Activated CD8-positive, alpha-beta memory T cell treated with anti-CD3 and anti-CD28 coated beads, Interleukin-2, amount 50 U/mL, for 48 hours (primary cell): Measurements from ENCODE around the gene C8A.

Source experiments
- DNase-seq: peaks from one replicate; pipeline ENCODE4 v3.0.0-alpha.2; 2020

Gene C8A

DNA sequence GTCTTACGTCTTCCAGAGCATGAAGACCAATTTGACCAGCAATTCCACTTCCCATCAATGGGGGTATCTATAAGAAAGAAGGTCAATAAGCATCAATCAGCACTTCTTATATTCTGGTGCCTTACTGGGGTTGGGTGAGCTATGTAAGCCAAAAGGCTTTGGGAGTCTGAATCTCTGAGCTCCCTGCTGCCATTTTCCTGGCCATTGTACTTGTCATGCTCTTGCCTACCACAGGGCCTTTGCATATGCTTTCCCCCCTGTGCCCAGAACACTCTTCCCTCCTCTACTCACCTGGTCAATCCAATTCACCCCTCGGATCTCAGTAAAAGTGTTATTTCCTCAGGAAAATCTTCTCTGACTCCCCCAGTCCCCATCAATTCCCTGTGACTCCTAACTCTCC is 74.9 kb downstream of the C8A start:
- DNase-seq: no peak

DNA sequence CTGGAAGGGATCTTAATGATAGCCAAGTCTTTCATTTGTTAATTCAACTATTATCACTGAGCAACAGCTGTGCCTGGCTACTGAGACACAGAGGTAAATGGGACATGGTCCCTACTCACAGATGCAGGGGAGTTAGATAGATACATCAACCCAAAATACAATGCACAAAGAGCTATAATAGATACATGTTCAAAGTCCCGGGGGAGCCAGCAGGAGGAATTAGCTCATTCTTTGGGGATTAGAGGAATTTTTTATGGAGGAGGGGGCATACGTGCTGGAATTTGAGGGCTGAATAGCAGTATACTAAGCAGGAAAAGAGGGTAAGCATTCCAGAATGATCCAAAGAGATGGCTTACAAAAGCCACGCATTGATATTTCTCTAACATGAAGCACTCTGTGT is 76.6 kb downstream of the C8A start:
- DNase-seq: no peak

DNA sequence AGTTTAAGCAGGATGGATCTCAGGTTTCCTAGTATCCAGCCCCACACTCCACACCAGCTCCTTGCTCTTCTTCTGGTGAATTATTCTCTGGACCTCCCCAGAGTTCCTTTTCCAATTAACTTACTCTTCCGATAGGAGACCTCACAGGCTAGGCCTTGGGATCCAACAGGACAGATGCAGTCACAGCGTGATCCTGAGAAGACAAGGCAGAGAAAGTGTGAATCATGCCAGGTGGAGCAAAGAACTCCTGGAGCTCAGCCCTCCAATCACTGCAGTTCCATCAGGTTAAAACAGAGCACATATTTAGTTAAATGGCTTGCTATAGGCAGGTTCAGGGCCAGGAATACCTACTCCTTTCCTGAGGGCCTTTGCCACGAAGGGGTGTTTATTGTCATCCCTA is 77.1 kb downstream of the C8A start:
- DNase-seq: no peak

DNA sequence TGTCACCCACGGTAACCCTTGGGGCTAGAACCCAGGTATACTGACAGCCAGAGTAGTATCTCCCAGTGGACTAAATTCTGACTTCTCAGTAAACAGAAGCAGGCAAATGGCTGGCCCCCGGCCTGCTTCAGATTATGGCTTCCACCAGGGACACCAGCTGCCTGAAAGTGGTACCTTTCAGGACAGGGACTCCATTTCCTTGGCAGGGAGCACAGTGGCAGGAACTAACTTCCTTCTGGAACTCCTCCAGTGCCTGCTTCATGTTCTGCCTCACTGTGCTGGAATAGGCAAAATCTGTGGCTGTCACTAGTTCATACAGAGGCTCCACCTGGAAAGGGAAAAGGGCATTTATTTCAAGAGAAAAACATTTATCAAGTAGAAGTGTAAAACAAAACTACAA is 78.6 kb downstream of the C8A start:
- no peak for DNase-seq

DNA sequence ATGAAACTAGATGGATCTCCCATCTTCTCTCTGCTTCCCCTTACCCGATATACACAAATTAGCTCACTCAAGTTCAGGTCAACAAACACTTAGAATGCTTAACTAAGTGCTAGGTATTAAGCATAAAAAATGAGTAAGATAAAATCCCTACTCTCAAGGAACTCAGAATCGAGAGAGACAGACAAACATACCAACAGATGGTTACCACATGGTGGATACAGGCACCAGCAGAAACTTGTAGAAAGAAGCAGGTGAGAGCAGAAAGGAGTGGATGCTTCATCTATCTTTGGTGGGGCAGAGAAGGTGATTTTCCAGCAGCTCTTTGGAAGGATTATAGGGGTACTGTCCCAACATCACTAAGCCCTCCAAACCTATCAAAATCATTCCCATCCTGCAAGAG is 79.0 kb downstream of the C8A start:
- no peak for DNase-seq

DNA sequence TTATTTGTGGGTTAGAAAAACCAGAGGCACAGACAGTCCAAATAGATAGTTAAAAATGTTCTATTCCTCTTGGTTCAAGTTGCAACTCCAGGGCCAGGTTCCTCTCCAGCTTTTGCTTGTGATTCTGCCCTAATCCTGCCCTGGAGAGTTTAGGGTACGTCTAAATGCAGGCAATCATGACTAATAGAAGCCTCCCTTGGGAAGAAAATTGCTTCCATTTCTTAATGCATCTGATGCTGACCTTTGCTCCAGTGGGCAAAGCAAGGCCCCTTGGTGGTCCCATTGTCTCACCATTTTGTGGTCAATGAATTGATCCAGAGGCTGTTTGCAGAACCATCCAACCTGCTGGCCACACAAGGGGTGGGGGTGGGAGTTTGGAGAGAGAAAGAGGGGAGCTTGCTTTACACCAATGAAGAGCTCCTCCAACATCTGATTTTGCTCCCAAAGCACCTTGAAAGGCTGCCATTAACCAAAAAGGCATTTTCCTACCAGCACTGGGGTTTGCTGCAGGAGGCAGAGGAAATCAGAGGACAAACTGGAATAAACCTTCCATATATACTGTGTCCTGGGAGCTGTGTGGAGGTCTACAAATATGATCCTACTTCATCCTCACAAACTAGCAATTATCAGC is 79.9 kb downstream of the C8A start:
- no peak for DNase-seq

DNA sequence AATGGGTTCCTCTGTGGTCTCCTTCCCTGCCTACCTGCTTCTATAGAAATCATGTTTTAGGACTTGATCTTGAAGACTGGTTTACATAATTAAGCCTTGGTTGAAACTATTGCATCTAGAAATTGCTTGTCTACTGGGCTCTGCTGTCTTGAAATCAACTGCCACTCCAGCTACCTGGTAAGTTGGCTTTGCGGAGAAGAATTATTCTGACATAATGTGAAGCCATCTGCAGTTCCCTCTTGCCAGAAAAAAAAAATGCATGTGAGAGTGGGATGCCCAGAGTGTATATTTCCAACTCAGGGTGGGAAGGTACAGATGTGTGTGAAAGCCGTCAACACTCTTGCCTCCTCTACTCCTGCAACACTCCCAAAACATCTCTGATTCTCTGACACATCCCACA is 84.0 kb downstream of the C8A start:
- no peak for DNase-seq

DNA sequence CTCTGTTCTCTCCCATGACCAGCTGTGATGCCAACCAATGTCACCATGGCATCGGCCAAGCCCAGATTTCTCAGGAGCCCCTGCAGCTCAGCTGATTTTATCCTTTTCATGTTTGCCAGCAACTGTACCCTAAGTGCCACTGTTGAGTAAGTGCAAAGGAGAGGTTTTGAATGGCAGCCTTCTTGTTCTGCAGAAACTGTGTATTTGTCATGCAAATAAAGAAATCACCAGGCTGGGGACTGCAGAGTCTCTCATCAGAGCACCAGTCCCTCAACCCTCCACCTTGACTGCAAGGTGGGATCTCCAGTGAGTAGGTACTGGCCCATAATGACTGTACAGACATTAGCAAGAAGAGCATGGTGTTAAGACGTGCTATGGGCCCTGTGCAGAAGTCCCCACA is 84.6 kb downstream of the C8A start:
- DNase-seq: no peak

DNA sequence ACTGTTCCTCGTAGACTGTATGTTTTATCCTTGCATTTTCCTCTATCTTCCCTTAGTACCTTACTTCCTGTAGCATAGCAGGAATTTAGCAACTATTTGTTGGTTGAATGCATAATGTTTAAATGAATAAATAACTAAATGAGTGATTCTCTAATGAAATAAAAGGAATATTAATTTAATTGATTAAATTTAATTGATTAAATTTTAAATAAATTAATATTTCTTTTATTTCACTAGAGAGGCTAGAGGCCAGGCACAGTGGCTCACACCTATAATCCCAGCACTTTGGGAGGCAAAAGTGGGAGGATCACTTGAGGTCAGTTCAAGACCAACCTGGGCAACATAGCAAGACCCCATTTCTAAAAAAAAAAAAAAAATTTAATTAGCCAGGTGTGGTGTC is 85.4 kb downstream of the C8A start:
- DNase-seq: no peak

DNA sequence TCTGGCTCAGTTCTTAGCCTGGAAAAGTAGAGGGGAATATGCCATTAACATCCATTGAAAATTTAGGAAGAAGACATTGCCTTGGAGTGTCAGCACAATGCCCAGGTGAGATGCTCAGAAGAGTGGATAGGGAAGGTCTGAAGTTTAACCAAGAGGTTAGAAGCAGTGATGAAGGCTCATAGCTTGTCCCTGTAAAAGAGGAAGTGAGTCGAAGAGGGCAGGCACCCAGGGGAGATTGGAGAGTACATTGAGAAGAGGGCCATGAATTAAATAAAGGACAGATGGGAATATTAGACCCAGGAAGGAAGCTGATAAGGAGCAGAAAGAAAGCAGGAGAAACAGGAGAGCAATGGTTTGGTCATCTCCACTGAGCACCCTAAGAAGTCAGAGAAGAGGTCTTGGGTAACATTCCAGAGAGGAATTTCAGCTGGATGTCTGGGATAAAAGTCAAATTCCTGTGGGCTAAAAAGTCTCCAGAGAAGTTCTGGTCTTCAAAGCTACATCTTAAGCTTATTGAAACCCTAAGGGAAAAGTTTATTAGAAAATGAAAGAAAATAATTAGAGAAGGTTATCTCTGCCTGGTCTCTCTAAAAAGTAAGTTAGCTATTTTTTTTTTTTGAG is 93.9 kb downstream of the C8A start:
- no peak for DNase-seq

DNA sequence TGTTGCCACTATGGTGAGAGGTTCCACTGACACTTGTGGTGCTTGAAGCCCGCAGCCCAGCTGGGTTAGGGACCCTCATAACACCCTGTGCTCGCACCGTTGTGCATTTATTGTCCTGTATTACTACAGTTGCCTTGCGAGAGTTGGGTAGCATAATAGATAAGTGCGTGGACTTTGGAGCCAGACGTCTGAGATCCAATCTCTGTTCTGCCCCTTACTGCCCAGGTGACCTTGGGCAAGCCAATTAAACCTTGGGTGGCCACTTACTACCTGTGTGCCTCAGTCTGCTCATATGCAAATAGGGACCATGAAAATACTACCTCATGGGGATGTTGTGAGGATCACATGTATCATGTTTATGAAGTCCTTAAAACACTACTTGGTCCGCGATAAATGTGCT is 97.9 kb downstream of the C8A start:
- no peak for DNase-seq

DNA sequence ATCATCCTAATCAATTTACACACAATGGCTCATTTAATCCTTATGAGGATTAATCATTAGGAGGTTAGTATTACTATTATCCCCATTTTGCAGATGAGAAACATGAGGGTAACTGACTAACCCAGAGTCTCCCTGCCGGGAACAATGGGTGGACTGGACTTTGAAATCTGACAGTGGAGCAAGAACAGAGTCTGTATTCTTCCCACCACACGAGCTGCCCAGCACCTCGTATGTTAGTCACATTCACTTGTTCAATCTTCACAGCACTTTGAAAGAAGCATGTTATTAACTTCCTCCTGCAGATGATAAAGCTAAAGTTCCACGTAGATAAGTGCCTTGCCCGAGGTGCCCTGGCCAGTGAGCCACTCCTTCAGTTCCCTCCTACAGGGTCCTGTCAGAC is 98.8 kb downstream of the C8A start:
- no peak for DNase-seq

DNA sequence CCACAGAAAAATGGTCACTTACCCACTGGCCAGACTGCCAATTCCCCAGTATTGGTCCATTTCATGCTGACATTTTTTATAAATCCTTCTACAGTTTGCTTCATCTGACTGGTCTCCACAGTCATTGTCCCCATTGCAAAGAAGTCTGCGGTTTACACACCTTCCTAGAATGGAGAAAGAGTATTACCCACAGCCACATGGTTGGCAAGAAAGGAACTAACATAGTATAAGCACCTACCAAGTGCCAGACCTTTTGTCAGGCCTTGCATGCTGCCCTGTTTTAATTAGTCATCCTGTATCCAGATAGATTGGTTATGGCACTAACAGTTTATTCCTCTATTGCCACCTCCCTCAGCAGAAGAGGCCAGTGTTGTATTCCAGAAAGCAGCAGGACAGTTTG is 100.1 kb downstream of the C8A start:
- DNase-seq: no peak

DNA sequence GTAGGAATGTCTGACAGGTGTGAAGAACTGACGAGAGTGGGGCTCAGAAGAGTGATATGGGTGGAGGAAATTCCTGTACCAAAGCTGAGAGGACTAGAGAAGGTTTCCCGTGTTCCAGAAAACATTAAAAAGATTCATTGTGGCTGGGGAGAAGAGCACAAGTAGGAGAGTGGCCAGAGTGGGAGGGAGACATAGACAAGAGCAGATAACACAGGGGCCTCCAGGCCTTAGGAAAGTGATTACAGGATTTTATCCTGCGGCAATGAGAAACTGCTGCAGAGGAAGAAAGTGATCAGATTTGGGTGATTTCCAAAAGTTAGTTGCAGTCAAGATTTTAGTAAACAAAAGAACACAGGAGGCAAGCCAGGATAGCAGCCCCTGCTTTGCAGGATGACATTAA is 103.3 kb downstream of the C8A start:
- no peak for DNase-seq

DNA sequence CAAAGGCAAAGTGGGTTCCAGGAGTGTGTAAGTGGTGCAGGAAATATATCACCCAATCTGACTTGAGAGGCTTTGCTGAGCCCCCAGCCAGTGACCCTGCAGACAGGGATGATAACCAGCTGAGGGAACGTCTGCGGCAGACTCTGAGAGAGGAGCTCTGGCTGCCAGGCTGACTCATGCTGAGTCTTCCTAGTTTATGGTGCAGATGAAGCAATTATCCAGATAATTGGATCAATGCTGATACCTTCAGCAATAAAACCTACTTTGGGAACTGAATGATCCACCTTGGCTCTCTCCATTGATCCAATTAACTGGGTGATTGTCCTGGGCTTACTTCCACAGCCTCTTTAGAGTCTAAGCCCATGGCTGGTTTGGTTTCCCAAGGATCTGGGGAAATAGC is 103.9 kb downstream of the C8A start:
- no peak for DNase-seq

DNA sequence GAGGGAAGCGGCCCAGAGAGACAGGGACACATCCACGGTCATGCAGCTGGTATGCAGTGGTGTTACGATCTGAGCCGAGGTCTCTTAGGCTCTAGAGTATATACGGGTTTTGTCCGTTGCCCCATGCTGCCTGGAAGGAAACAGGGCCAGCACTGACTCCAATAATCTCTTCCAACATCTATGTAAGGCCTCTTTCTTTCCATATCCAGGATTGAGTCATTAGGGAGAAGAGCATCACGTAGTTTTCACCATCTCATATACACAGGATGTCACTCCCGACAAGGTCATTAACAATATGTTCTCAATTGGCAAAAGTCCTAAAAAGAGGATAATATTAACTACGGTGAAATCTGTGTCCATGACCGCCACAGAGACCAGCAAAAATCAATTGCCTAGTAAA is 106.8 kb downstream of the C8A start:
- no peak for DNase-seq

DNA sequence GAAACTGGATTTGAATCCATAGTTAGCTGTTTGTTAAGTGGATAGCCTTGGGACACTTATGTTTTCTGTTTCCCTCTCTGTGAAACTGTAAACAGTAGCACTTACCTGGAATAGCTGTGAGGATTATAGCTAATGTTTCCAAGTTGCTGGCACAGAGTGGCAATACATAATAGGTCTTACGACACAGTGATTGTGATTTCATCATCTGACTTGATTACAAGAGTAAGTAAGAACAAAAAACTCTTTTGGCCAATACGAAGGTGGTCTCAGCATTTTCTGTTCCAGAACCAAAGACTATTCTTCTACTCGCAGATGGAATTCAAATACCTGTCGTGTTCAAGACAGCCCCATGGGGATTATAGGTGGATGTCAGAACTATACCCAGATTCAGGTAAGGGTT is 109.1 kb downstream of the C8A start:
- DNase-seq: no peak

DNA sequence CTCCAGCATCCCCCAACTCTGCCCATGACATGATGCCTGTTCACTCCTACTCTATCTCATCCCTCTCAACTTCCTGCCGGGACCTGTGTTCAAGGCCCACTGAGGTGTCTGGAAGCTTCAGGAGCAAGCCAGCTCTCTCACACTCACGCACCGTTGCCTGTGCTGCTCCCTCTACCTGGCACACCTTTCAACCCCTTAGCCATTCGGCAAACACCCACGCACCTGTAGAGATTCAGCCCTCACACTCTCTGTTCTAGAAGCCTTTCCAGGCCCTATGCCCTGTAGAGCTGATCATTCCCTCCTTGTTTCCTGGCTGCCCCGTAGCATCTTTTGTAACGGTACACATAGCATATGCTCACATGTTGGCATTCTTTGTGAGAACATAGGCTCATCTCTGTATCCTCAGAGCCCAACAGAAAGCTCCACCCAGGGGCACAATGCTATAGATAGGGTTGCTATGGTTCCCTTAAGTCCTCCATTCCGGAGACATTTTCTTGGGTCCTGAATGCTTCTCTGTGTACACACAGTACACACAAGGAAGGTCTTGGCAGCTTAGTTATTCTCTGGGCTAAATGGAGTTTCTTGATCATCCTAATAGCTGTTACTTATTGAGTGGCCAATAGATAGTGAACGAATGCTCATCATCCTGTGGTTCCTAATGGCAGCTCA is 109.9 kb downstream of the C8A start:
- no peak for DNase-seq

DNA sequence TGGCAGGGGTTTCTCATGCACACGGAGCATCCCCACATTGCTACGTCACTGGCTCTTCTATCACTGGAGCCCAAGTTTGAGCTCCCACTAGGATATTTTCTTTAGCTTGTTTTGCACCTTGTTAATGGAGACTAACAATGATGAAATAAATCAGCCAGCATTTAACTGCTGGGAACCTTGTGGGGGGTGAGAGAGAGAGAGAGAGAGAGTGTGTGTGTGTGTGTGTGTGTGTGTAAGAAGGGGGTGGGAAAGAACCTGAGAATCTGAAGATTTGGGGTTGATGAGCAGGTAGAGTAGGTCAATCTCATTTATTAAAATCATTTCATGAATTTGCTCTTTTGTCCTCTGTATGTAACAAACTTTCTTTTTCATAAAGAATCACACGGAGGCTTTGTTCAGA is 110.6 kb downstream of the C8A start:
- no peak for DNase-seq

DNA sequence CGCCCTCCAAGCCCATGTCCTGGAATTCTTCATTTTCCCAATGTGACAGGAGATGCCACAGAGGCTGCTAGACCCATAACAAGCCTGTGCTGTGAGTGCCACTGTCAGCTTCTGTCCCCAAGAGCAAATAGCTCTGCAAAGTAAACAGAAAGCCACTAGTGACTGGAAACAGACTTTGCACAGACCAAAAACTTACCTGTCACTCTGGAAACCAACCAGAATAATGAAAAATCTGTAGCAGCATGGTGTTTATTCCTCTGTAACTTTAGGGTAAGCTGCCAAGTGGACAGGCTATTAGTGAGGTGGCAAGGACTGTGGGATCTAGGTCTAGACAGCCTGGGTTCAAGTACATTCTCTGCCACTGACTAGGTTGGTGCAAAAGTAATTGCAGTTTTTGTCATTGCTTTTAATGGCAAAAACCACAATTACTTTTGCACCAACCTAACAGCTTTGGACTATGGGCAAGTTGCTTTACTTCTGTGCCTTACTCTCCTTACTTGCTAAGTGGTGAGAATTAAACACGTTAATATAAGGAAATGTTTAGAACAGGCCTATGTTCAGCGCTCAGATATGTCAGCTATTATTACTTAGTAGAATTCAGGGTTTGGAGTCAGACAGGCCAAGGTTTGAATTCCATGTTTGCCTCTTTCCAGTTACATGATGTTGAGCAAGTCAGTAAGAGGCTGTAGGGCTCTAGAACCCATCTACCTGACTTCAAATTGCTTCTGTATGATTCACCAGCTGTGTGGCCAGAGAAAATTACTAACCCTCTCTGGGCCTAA is 111.5 kb downstream of the C8A start, which contains the start of gene C8B:
Gene C8B, minus strand, starts transcription at position 100 of the 782 bp plus-strand sequence. Its CDS starts 67 bp downstream, at position 33.
- no peak for DNase-seq

DNA sequence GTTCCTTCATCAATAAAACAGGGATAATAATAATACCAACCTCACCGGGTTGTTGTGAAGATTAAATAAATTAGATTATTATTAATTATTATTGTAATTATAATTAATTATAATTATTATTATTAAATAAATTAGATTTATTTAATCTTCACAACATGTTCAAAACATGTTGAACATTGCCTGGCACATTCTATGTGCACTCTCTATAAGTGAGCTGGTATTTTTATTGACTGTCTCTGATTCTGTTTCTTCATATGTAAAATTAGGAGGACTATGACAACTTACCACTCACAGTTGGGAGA is 112.1 kb downstream of the C8A start:
- DNase-seq: no peak

DNA sequence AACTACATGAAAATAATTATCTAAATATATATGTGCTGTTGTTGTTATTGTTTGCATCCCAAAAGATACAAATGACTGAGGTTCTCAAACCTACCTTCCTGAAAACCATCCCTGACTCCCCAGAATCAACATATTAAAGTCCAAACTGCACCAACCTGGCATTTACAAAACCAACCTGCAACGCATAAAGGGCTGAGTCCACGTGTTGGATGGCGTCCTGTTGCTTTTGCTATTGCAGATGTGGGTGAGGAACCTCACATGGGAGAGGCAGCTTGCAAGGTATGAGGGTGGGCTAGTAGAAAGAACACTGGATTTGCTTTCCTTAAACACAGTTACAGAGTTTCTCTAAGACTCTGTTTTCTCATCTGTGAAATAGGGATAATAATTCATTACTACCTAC is 112.8 kb downstream of the C8A start:
- DNase-seq: no peak
